GM06990 (cell line): Measurements from ENCODE around the gene SOCS6.

Experiments
- DNase-seq: peaks from one replicate; pipeline ENCODE4 v3.0.0-alpha.2; 2011; ENCODE audit not compliant: insufficient read length; ENCODE audit errors: extremely low read depth
- H3K27me3 ChIP-seq: replicated peaks from 2 replicates; pipeline ENCODE4 v1.6.0; 2011; ENCODE audit warnings: low read length; ENCODE audit not compliant: control insufficient read depth, insufficient read depth
- H3K36me3 ChIP-seq: 2 replicates; pipeline ENCODE4 v1.5.1; 2011; ENCODE audit warnings: low read length; ENCODE audit not compliant: control insufficient read depth, insufficient read depth
- H3K4me3 ChIP-seq: replicated peaks from 2 replicates; pipeline ENCODE4 v1.5.1; 2011; ENCODE audit warnings: low read depth, mild to moderate bottlenecking, control low read depth, low read length
- CTCF ChIP-seq: IDR thresholded peaks from 2 replicates; pipeline ENCODE4 v1.5.1; 2011; ENCODE audit warnings: low read length, control low read depth, mild to moderate bottlenecking, inconsistent platforms; ENCODE audit not compliant: insufficient read depth, poor library complexity, severe bottlenecking

Gene SOCS6

GRCh38 chr18:70330887-70331286, 42.0 kb downstream of the SOCS6 start:
- Histone ChIP-seq H3K4me3 (no peak overlapping the region), H3K36me3 (no peaks in the 10 kb centered on the region), H3K27me3 (no peaks in the 10 kb centered on the region)
- no peak for DNase-seq
- TF ChIP-seq CTCF: no peak

GRCh38 chr18:70331456-70332097, 42.7 kb downstream of the SOCS6 start:
- Histone ChIP-seq H3K4me3 (no peak overlapping the region), H3K27me3 (no peaks in the 10 kb centered on the region), H3K36me3 (no peaks in the 10 kb centered on the region)
- TF ChIP-seq CTCF: no peak
- DNase-seq: no peak

- no peak for DNase-seq
- Histone ChIP-seq H3K4me3 (no peak overlapping the region), H3K27me3 (no peaks in the 10 kb centered on the region), H3K36me3 (no peaks in the 10 kb centered on the region)
- no peak for TF ChIP-seq CTCF
Observed at GRCh38 chr18:70332694-70333093, 43.8 kb downstream of the SOCS6 start.

- no peak for DNase-seq
- no peaks in the 10 kb centered on the region for H3K27me3 ChIP-seq
- no peak overlapping the region for H3K4me3 ChIP-seq
- no peaks in the 10 kb centered on the region for H3K36me3 ChIP-seq
- TF ChIP-seq CTCF: no peak
Observed at GRCh38 chr18:70333316-70333715, 44.5 kb downstream of the SOCS6 start.

GRCh38 chr18:70333757-70334156, 44.9 kb downstream of the SOCS6 start:
- DNase-seq: no peak
- no peaks in the 10 kb centered on the region for H3K36me3 ChIP-seq
- TF ChIP-seq CTCF: no peak
- no peaks in the 10 kb centered on the region for H3K27me3 ChIP-seq
- H3K4me3 ChIP-seq: no peak overlapping the region

GRCh38 chr18:70334264-70334663, 45.4 kb downstream of the SOCS6 start:
- no peaks in the 10 kb centered on the region for H3K36me3 ChIP-seq
- no peak for TF ChIP-seq CTCF
- H3K27me3 ChIP-seq: no peaks in the 10 kb centered on the region
- DNase-seq: no peak
- no peak overlapping the region for H3K4me3 ChIP-seq
